GM10266 (cell line): Measurements from ENCODE around the gene ARHGAP10.
"Not testable (repeated sequence)": the region's sequence is repeated elsewhere in the genome, so short reads cannot be mapped to it uniquely, and the experiment has no call there.

Experiments
- DNase-seq: peaks from one replicate; pipeline ENCODE4 v3.0.0; 2012; ENCODE audit errors: extremely low spot score
- TF ChIP-seq, protein P1 (sequence below): IDR thresholded peaks from 2 replicates; pipeline ENCODE4 v1.5.1; 2012; ENCODE audit warnings: mild to moderate bottlenecking, low read depth; ENCODE audit not compliant: control insufficient read depth, insufficient read depth; ENCODE audit errors: missing control alignments

Gene ARHGAP10

GRCh38 chr4:147884536-147884935 is 152.6 kb downstream of the ARHGAP10 start:
- no peak for DNase-seq
- TF ChIP-seq, protein P1, sequence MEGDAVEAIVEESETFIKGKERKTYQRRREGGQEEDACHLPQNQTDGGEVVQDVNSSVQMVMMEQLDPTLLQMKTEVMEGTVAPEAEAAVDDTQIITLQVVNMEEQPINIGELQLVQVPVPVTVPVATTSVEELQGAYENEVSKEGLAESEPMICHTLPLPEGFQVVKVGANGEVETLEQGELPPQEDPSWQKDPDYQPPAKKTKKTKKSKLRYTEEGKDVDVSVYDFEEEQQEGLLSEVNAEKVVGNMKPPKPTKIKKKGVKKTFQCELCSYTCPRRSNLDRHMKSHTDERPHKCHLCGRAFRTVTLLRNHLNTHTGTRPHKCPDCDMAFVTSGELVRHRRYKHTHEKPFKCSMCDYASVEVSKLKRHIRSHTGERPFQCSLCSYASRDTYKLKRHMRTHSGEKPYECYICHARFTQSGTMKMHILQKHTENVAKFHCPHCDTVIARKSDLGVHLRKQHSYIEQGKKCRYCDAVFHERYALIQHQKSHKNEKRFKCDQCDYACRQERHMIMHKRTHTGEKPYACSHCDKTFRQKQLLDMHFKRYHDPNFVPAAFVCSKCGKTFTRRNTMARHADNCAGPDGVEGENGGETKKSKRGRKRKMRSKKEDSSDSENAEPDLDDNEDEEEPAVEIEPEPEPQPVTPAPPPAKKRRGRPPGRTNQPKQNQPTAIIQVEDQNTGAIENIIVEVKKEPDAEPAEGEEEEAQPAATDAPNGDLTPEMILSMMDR = no peak

GRCh38 chr4:147885216-147885615 is 153.3 kb downstream of the ARHGAP10 start:
- not testable (repeated sequence) for DNase-seq

DNA sequence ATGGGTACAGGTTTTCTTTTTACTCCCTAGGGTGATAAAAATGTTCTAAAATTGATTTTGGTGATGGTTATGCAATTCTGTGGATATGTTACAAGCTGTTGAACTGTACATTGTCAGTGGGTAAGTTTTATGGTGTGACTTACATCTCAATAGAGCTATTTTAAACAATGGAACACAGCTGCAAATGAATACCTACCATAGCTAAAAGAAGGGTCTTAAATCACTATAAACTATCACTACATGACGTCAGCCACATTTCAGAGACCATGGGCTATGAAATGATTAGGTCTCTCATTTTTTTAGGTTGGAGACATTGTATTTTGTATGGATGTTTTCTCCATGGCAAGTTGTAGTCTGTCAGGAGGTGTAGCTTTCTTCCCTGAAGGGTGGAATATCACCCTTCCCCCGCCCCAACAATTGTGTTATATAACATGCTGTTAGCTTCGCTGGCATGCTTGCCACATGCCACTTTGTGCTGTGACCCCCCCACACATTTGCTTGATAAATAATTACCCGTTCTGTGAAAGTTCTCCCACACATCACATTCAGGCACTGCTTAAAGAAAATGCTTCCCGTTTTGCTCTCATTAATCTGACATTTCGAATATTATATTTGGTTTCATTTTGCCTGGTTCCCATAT is 159.7 kb downstream of the ARHGAP10 start:
- TF ChIP-seq, protein P1 = no peak
- no peak for DNase-seq

- TF ChIP-seq, protein P1 = no peak
Observed at GRCh38 chr4:147899512-147899911, 167.6 kb downstream of the ARHGAP10 start.

GRCh38 chr4:147901388-147901787 is 169.5 kb downstream of the ARHGAP10 start:
- TF ChIP-seq, protein P1 = no peak
- no peak for DNase-seq

More at GRCh38 chr4:147899512-147899911, 167.6 kb downstream of the ARHGAP10 start:
- no peak for DNase-seq

DNA sequence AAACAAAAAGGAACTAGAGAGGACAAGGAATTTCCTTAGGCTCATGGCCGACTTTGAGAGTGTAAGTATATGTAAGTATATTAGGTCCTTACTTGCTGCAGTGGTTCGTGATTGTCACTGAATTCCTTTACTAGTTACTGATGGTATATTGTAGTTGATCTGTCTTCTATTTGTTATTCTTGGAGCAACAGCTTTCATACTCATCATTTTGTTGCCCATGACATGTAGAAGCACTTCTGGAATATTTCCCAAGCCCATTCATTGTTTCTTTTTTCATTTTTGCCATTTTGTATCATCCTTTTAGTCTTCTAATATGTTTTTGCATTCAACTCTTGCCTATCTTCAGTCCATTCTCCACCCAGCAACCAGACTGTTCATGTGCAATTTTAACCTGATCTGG is 170.0 kb downstream of the ARHGAP10 start:
- TF ChIP-seq, protein P1 = no peak
- DNase-seq = no peak

DNA sequence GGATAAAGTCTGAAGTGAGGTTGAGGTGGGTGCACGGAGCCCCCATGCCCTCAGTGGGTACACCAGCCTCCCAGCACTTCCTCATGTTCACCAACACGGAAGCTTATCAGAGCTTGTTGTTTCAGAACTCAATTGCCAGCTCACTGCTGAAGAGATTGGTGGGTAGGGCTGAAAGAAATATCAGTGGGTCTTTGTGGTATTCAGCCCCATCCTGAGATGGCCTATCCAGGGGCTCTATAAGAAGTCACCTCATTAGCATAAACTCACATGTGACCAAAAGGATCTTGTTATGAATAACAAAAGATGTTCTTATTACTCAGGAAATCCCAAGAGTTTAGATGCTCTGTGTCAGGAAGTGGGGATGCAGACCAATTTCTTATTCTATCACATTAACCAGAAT is 177.3 kb downstream of the ARHGAP10 start:
- TF ChIP-seq, protein P1 = no peak
- DNase-seq = no peak

GRCh38 chr4:147910315-147910714 is 178.4 kb downstream of the ARHGAP10 start:
- TF ChIP-seq, protein P1 = no peak
- no peak for DNase-seq

- DNase-seq = not testable (repeated sequence)
Observed at GRCh38 chr4:147912106-147912505, 180.2 kb downstream of the ARHGAP10 start.
